Large intestine (tissue), 12 donors: Measurements from ENCODE around the gene BOK. TPM values are rescaled to one million over a fixed set of nuclear protein-coding genes. Genes with fewer than 3 reads are reported as not detected.

Experiments
- DNase-seq, 2 donors: peaks; one replicate each; pipeline versions ENCODE4 v3.0.0 to v3.0.0-alpha.2; 2013
- H3K27ac ChIP-seq: one replicate; pipeline ENCODE4 v1.5.1; 2013; ENCODE audit warnings: low read length
- H3K27me3 ChIP-seq: 2 replicates; pipeline ENCODE4 v1.6.1; 2013; ENCODE audit warnings: low read length; ENCODE audit not compliant: control insufficient read depth, insufficient read depth
- H3K36me3 ChIP-seq: 2 replicates; pipeline ENCODE4 v1.6.1; 2013; ENCODE audit warnings: low read length; ENCODE audit not compliant: control insufficient read depth, insufficient read depth
- H3K4me1 ChIP-seq: one replicate; pipeline ENCODE4 v1.6.1; 2013; ENCODE audit warnings: low read length; ENCODE audit not compliant: control insufficient read depth, insufficient read depth
- H3K4me3 ChIP-seq: one replicate; pipeline ENCODE4 v1.5.1; 2013; ENCODE audit warnings: low read length
- H3K9me3 ChIP-seq: one replicate; pipeline ENCODE4 v1.6.1; 2013; ENCODE audit warnings: mild to moderate bottlenecking, low read depth, low read length, moderate library complexity; ENCODE audit not compliant: control insufficient read depth
- WGBS: methylation state at CpG from one replicate; pipeline ENCODE4 v1.1.5; 2013; ENCODE audit warnings: low lambda C conversion rate; ENCODE audit not compliant: insufficient coverage; 5-methylcytosine and 5-hydroxymethylcytosine counted together
- long read RNA-seq, 11 donors: transcript quantifications; one replicate each; lab custom pipeline, GENCODE V29; 2026
- polyA plus RNA-seq: library from polyadenylated mRNA; unstranded; fragments of 120-200 nt; gene quantifications from one replicate; pipeline ENCODE4 v1.2.1, GENCODE V29; 2013

Gene BOK, protein sequence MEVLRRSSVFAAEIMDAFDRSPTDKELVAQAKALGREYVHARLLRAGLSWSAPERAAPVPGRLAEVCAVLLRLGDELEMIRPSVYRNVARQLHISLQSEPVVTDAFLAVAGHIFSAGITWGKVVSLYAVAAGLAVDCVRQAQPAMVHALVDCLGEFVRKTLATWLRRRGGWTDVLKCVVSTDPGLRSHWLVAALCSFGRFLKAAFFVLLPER
- polyA plus RNA-seq, result 8.8 TPM
- long read RNA-seq, donor 1, partial matches to known transcripts, result 0 of 3 reads
- long read RNA-seq, donor 1, other reads (novel, unspliced or antisense), result 0 of 3 reads
- long read RNA-seq, donor 2, partial matches to known transcripts, result 0 of 4 reads
- long read RNA-seq, donor 2, other reads (novel, unspliced or antisense), result 0 of 4 reads
- long read RNA-seq, donor 3, result 0 reads
- long read RNA-seq, donor 4, result 0 reads
- long read RNA-seq, donor 5, partial matches to known transcripts, result 7 of 10 reads
- long read RNA-seq, donor 5, other reads (novel, unspliced or antisense), result 0 of 10 reads
- long read RNA-seq, donor 6, partial matches to known transcripts, result 0 of 4 reads
- long read RNA-seq, donor 6, other reads (novel, unspliced or antisense), result 0 of 4 reads
- long read RNA-seq, donor 7, partial matches to known transcripts, result 0 of 3 reads
- long read RNA-seq, donor 7, other reads (novel, unspliced or antisense), result 0 of 3 reads
- long read RNA-seq, donor 8, partial matches to known transcripts, result 0 of 4 reads
- long read RNA-seq, donor 8, other reads (novel, unspliced or antisense), result 0 of 4 reads
- long read RNA-seq, donor 9, partial matches to known transcripts, result 0 of 2 reads
- long read RNA-seq, donor 9, other reads (novel, unspliced or antisense), result 0 of 2 reads
- long read RNA-seq, donor 10, transcript BOK-201 (5 exons, 2,657 nt), result major isoform, 5 of 5 reads
- long read RNA-seq, donor 10, partial matches to known transcripts, result 0 of 5 reads
- long read RNA-seq, donor 10, other reads (novel, unspliced or antisense), result 0 of 5 reads
- long read RNA-seq, donor 11, transcript BOK-201 (5 exons, 2,657 nt), result major isoform, 5 of 5 reads
- long read RNA-seq, donor 11, partial matches to known transcripts, result 0 of 5 reads
- long read RNA-seq, donor 11, other reads (novel, unspliced or antisense), result 0 of 5 reads

DNA sequence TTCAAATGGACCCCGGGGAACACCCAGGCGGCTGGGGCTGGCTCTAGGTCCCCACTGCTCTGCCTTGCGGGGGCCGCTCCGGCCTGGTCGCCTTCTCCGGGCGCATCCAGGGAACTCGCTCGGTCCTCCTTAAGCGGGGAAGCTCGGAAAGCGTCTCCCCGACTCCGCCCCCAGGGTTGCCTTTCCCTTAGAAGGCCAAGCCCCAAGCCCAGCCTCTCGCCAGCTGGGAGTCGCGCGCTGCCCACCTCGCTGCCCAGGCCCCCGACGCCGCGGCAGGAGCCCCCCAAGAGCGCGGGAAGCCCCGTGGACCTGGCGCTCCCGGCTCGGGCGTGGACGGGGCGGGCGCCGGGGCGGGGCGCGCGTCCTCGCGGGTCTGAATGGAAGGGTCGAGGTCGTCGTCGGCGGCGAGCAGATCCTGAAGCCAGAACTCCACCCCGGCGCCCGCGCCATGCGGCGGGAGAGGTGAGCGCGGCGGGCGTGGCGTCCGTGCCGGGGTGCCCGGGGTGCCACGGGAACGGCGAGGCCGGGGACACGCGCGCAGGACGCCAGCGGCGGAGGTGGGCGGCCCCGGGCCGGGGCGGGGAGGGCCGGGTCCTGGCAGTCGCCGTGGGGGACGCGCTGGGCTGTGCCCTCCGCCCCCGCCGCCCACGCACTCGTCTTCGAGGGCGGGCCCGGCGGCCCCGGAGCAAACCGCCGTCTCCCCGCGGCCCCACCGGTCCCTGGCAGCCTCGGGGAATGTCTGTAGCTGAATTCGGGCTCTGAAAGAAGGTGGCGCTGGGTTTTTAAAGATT lies at the start of gene BOK:
BOK (plus strand) TSS at position 214 of the 791 bp plus-strand sequence. CDS start 739 bp downstream, outside the sequence.
- DNase-seq, result peak in 1 of 2 donors; percentile 50
- Histone ChIP-seq H3K27me3 (peaks cover 24% of the 10 kb centered on the region), H3K9me3 (peaks cover 12% of the 10 kb centered on the region), H3K36me3 (no peaks in the 10 kb centered on the region), H3K27ac (no peak within 1 kb of the TSS), H3K4me3 (peak within 1 kb of the TSS; percentile 26), H3K4me1 (no peaks in the 10 kb centered on the region)
- WGBS, result no CpG with 5 or more reads among the region's 98 CpGs

DNA sequence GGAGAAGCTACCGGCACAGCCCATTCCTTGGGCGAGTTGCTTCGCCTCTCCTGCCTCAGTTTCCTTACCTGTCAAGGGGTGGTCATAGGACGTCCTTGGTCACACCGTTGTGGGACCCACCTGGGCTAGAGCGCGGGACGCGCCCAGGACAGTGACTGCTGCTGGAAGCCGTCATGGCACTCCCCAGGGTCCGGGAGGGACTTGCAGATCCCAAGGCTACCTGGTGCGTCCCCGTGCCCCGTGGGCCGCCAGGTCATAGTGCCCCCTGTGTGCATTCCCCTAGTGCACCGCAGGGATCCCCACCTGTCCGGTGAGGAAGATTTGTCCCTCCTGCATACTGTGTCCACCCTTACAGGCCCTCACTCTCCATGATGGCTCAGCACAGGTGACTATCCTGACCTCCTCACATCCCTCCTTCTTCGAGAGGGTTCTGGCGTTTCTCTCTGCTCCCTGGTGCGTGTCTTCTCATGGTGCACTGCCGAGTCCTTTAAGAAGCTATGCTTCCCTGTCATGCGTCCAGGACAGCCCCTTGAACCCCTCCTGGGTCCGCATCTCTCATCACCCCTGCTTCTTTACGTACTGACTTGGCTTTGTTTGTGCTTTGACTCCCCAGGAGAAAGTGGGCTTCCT lies 49.3 kb upstream of the BOK start:
- Histone ChIP-seq H3K27me3 (no peaks in the 10 kb centered on the region), H3K4me3 (peak overlapping the region; percentile 72), H3K9me3 (no peaks in the 10 kb centered on the region), H3K36me3 (peaks cover 2% of the 10 kb centered on the region), H3K4me1 (peaks cover 16% of the 10 kb centered on the region), H3K27ac (peak overlapping the region; percentile 41)
- peak; percentile 45 to 52 for DNase-seq
- WGBS, result no CpG with 5 or more reads among the region's 24 CpGs

DNA sequence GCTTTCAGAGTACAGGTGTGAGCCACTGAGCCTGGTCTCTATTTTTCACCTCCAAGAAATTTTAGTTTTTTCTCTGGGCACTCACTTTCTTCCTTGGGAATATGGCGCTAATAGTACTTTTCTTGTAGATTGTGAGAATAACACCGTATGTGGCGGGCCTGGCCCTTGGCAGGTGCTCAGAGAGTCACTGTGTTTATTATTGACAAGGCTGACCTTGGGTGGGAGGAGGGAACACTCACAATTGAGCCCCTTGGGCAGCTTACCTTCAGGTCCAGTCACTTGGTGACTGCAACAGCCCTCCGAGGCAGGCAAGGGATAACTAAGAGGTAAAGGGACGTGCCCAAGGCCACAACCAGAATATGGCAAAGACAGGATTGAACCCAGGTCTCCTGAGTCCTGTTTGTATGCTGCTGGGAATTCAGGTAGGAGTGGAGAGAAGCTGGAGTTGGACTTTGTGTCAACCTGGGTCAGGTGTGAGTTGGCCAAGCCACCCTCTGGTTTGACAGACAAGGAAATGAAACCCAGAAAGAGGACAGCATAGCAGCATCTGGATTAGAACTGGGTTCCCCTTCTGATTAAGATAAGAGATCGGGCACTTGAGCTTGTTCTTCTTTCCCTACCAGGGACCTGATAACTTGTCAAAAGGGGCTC lies 47.3 kb upstream of the BOK start:
- Histone ChIP-seq H3K9me3 (no peaks in the 10 kb centered on the region), H3K4me3 (no peak overlapping the region), H3K36me3 (no peaks in the 10 kb centered on the region), H3K27ac (no peak overlapping the region), H3K27me3 (no peaks in the 10 kb centered on the region), H3K4me1 (peaks cover 16% of the 10 kb centered on the region)
- DNase-seq, result peak in 1 of 2 donors; percentile 29
- WGBS, result 100% methylated on average over 1 of the region's 6 CpGs

DNA sequence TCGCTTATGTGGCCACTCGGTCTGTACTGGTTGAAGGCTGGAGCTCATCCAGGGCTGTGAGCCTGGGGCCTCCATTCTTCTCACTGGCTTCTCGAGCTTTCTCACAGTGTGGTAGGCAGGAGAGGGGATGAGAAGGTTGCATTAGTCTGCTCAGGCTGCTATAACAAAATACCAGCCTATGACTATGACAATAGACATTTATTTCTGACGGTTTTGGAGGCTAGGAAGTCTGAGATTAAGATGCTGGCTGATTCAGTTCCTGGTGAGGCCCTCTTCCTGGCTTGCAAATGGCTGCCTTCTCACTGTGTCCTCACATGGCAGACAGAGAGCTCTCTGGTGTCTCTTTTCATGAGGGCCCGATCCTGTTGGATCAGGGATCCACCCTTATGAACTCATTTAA lies 44.0 kb upstream of the BOK start:
- peaks cover 2% of the 10 kb centered on the region for H3K4me1 ChIP-seq
- WGBS, result no CpG with 5 or more reads among the region's 5 CpGs
- H3K9me3 ChIP-seq, result peaks cover 13% of the 10 kb centered on the region
- H3K36me3 ChIP-seq, result no peaks in the 10 kb centered on the region
- H3K27ac ChIP-seq, result no peak overlapping the region
- no peak overlapping the region for H3K4me3 ChIP-seq
- no peak for DNase-seq
- peaks cover under 1% of the 10 kb centered on the region for H3K27me3 ChIP-seq

DNA sequence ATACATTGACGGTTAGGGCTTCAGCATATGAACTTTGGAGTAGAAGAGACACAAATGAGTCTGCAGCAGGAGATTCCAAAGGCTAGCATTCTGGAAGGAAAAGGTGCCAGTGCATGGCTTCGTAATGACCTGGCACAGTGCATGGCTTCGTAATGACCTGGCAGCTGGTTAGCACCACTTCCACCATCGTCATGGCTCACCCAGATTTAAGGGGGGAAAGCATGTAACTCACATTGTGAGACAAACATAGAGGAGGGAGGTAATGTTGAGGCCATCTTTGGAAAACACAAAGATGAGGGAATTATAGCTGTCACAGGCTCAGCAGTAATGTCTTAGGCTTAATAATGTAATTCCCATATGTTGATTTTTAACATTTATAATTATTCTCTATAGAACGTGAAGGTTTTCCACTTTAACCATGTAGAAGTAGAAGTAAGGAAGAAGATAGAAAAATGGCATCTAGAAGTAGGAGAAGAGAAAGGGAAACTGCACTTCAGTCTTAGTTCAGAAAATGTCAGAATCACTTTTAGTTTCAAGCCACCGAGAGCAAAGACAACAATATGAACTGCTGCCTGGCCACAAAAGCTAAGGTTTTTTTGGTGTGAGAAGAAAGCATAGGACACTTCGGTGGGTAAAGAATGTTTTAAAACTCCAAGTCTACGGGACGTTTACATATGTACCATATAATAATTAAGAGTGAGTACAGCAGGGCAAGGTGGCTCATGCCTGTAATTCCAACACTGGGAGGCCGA lies 43.4 kb upstream of the BOK start:
- WGBS, result 80% methylated on average over 1 of the region's 10 CpGs
- Histone ChIP-seq H3K36me3 (no peaks in the 10 kb centered on the region), H3K27me3 (peaks cover 4% of the 10 kb centered on the region), H3K27ac (no peak overlapping the region), H3K9me3 (peaks cover 13% of the 10 kb centered on the region), H3K4me3 (no peak overlapping the region), H3K4me1 (no peaks in the 10 kb centered on the region)
- no peak for DNase-seq

DNA sequence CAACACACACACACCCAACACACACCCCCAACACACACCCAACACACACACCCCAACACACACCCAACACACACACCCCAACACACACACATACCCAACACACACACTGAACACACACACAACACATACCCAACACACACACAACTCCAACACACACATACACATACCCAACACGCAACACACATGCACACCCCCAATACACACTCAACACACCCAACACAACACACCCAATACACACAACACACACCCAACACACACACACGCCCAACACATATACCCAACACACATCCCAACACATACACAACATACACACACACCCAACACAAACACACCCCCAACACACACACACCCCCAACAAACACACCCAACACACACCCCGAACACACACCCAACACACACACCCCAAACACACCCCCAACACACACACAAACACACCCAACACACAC lies 42.0 kb upstream of the BOK start:
- Histone ChIP-seq H3K9me3 (peaks cover 13% of the 10 kb centered on the region), H3K36me3 (no peaks in the 10 kb centered on the region)
- 100% methylated on average over 1 of the region's 3 CpGs for WGBS

DNA sequence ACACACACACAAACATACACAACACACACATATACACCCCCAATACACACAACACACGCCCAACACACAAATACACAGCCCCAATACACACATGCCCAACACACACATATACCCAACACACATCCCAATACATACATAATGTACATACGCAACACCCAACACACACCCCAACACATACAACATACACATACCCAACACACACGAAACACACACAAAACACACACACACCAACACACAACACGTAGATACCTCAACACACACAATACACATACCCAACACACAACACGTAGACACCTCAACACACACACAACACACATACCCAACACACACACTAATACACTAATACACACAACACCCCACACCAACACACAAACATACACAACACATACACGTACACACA lies 41.2 kb upstream of the BOK start:
- Histone ChIP-seq H3K4me1 (no peaks in the 10 kb centered on the region), H3K27me3 (peaks cover 4% of the 10 kb centered on the region), H3K9me3 (peaks cover 13% of the 10 kb centered on the region), H3K4me3 (no peak overlapping the region), H3K27ac (no peak overlapping the region), H3K36me3 (no peaks in the 10 kb centered on the region)
- no CpG with 5 or more reads among the region's 6 CpGs for WGBS
- DNase-seq, result no peak

More for the DNA sequence above, 42.0 kb upstream of the BOK start:
- no peaks in the 10 kb centered on the region for H3K4me1 ChIP-seq
- H3K27ac ChIP-seq, result no peak overlapping the region
- DNase-seq, result no peak
- H3K27me3 ChIP-seq, result peaks cover 4% of the 10 kb centered on the region
- H3K4me3 ChIP-seq, result no peak overlapping the region

DNA sequence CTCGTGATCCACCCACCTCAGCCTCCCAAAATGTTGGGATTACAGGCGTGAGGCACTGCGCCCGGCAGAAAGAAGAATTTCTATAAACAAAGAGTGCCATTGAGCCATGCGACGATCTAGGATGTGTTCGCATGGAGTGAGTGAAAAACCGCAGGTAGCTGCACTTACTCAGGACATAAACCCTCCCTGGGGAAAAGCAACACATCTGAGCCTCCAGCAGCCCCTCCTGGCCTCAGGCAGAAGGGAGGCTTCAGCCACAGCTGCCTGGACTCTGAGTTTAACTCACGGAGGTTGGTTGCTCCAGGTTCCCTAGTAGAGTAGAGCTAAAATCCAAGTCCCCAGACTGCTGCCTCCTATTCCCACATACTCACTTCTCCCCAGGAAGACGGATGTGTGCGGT lies 38.9 kb upstream of the BOK start:
- H3K4me3 ChIP-seq, result no peak overlapping the region
- peaks cover 4% of the 10 kb centered on the region for H3K27me3 ChIP-seq
- H3K27ac ChIP-seq, result no peak overlapping the region
- H3K4me1 ChIP-seq, result no peaks in the 10 kb centered on the region
- WGBS, result 86% methylated on average over 5 of the region's 11 CpGs
- no peak for DNase-seq
- peaks cover 13% of the 10 kb centered on the region for H3K9me3 ChIP-seq
- no peaks in the 10 kb centered on the region for H3K36me3 ChIP-seq
